ENCODE data around the gene PPP1R15A. TPM values are rescaled to one million over a fixed set of nuclear protein-coding genes. Genes with fewer than 3 reads are reported as not detected.

Gene PPP1R15A
- polyA plus RNA-seq, 1 donor from 2014 or later: 73.6 TPM

- TF ChIP-seq EP300 (conservative IDR thresholded peaks at IDR 0.05; ENCODE audit: poor library complexity, severe bottlenecking): no peak
- TF ChIP-seq, protein P1, sequence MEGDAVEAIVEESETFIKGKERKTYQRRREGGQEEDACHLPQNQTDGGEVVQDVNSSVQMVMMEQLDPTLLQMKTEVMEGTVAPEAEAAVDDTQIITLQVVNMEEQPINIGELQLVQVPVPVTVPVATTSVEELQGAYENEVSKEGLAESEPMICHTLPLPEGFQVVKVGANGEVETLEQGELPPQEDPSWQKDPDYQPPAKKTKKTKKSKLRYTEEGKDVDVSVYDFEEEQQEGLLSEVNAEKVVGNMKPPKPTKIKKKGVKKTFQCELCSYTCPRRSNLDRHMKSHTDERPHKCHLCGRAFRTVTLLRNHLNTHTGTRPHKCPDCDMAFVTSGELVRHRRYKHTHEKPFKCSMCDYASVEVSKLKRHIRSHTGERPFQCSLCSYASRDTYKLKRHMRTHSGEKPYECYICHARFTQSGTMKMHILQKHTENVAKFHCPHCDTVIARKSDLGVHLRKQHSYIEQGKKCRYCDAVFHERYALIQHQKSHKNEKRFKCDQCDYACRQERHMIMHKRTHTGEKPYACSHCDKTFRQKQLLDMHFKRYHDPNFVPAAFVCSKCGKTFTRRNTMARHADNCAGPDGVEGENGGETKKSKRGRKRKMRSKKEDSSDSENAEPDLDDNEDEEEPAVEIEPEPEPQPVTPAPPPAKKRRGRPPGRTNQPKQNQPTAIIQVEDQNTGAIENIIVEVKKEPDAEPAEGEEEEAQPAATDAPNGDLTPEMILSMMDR (IDR thresholded peaks at IDR 0.05; ENCODE audit: poor library complexity, severe bottlenecking): no peak
- TF ChIP-seq RAD21 (conservative IDR thresholded peaks at IDR 0.05): no peak
- TF ChIP-seq SMC3 (conservative IDR thresholded peaks at IDR 0.05; ENCODE audit: poor library complexity): no peak
- Histone ChIP-seq H3K9ac (ENCODE audit: low read length) (no peak overlapping the region), H2AFZ (ENCODE audit: low read depth, low read length) (no peak overlapping the region)
Observed at GRCh38 chr19:48826606-48827020, 45.6 kb upstream of the PPP1R15A start.

GRCh38 chr19:48830088-48830487, 42.1 kb upstream of the PPP1R15A start:
- Histone ChIP-seq H3K79me2 (replicated peaks; ENCODE audit: insufficient read depth, low read length) (no peaks in the 10 kb centered on the region), H3K4me3 (ENCODE audit: low read length) (no peak overlapping the region), H3K27ac (ENCODE audit: low read length) (no peak overlapping the region), H3F3A (ENCODE audit: insufficient read depth, low read length, poor library complexity, severe bottlenecking) (no peaks in the 10 kb centered on the region), H3K27me3 (ENCODE audit: insufficient read depth, low read depth, low read length) (no peaks in the 10 kb centered on the region), H3K9me2 (ENCODE audit: insufficient read depth, low read length) (no peaks in the 10 kb centered on the region), H2AFZ (ENCODE audit: low read depth, low read length) (no peak overlapping the region), H3K4me2 (ENCODE audit: low read length) (no peak overlapping the region), H4K20me1 (ENCODE audit: insufficient read depth) (no peaks in the 10 kb centered on the region), H3K9me3 (ENCODE audit: low read length) (no peaks in the 10 kb centered on the region), H3K9ac (ENCODE audit: low read length) (no peak overlapping the region), H3K36me3 (ENCODE audit: insufficient read depth, low read length) (no peaks in the 10 kb centered on the region)
- TF ChIP-seq EP300 (conservative IDR thresholded peaks at IDR 0.05; ENCODE audit: poor library complexity, severe bottlenecking): no peak
- TF ChIP-seq EZH2 (IDR thresholded peaks at IDR 0.05; ENCODE audit: borderline replicate concordance, insufficient read depth, low read length, poor library complexity, severe bottlenecking): no peak
- TF ChIP-seq TAF1 (IDR thresholded peaks at IDR 0.05; ENCODE audit: low read depth): no peak
- no peak for TF ChIP-seq RAD21 (conservative IDR thresholded peaks at IDR 0.05)
- no peak for TF ChIP-seq REST (IDR thresholded peaks at IDR 0.05; ENCODE audit: borderline replicate concordance)
- TF ChIP-seq SMC3 (conservative IDR thresholded peaks at IDR 0.05; ENCODE audit: poor library complexity): no peak
- no peak for TF ChIP-seq MXI1 (conservative IDR thresholded peaks at IDR 0.05; ENCODE audit: poor library complexity, severe bottlenecking)
- TF ChIP-seq POLR2AphosphoS5 (IDR thresholded peaks at IDR 0.05): no peak
- TF ChIP-seq, protein P1 (IDR thresholded peaks at IDR 0.05; ENCODE audit: poor library complexity, severe bottlenecking): no peak

More at GRCh38 chr19:48826606-48827020, 45.6 kb upstream of the PPP1R15A start:
- H3K79me2 ChIP-seq (replicated peaks; ENCODE audit: insufficient read depth, low read length): no peaks in the 10 kb centered on the region
- H3K27ac ChIP-seq (ENCODE audit: low read length): no peak overlapping the region
- H3K27me3 ChIP-seq (ENCODE audit: insufficient read depth, low read depth, low read length): no peaks in the 10 kb centered on the region
- no peaks in the 10 kb centered on the region for H4K20me1 ChIP-seq (ENCODE audit: insufficient read depth)
- no peaks in the 10 kb centered on the region for H3K9me3 ChIP-seq (ENCODE audit: low read length)
- H3K4me3 ChIP-seq (ENCODE audit: low read length): no peak overlapping the region
- H3K9me2 ChIP-seq (ENCODE audit: insufficient read depth, low read length): no peaks in the 10 kb centered on the region
- H3K36me3 ChIP-seq (ENCODE audit: insufficient read depth, low read length): no peaks in the 10 kb centered on the region
- H3F3A ChIP-seq (ENCODE audit: insufficient read depth, low read length, poor library complexity, severe bottlenecking): no peaks in the 10 kb centered on the region
- H3K4me2 ChIP-seq (ENCODE audit: low read length): no peak overlapping the region

Measured in neural cell (in vitro differentiated cells).